Adrenal gland (tissue), 5 donors: ENCODE data around the gene UBE4B.

Experiments used
- CTCF ChIP-seq, 6 experiments: fragments of 450-650 bp in 4 of 6; fragments of 200-600 bp in 2 of 6; sonication (generic) in 1 of 6; IDR thresholded peaks; 1 replicate in 5 of 6; 2 replicates in 1 of 6; pipeline versions ENCODE4 v1.5.1 to v1.8.0; 2016 to 2021; ENCODE audit warnings: antibody characterized with exemption in 6 of 6, mild to moderate bottlenecking in 2 of 6, moderate library complexity in 1 of 6
- POLR2A ChIP-seq, 2 donors: fragments of 450-650 bp; IDR thresholded peaks; one replicate each; pipeline ENCODE4 v1.6.1; 2017; ENCODE audit warnings: antibody characterized with exemption in 2 of 2, mild to moderate bottlenecking in 2 of 2, moderate library complexity in 1 of 2
- donor health status: DM: no; HTN: no; CAD: no.

GRCh38 chr1:10032590-10033358 is at the start of gene UBE4B:
- no peak for TF ChIP-seq POLR2A (IDR thresholded peaks at IDR 0.05)
- peak; percentile 44 to 94 (median 81) for TF ChIP-seq CTCF (IDR thresholded peaks at IDR 0.05)
